BJ (cell line): ENCODE results near the gene CRB1. TPM values are rescaled to one million over a fixed set of nuclear protein-coding genes. Genes with fewer than 3 reads are reported as not detected.

Experiments
- CTCF ChIA-PET: fragments of 350-600 bp; formaldehyde crosslinking; extraction: SDS; loops from one replicate; lab custom pipeline; 2021; ENCODE audit warnings: antibody characterized with exemption, inconsistent platforms; lab: Yijun Ruan, JAX
- POLR2A ChIA-PET: fragments of 300-600 bp; sonication (Branson Sonifier 250); formaldehyde crosslinking; extraction: SDS; loops from one replicate; lab custom pipeline; 2021; ENCODE audit warnings: antibody characterized with exemption; lab: Charles Lee
- DNase-seq: peaks from one replicate; pipeline ENCODE4 v3.0.0-alpha.2; 2011; ENCODE audit warnings: low read depth
- H3K27me3 ChIP-seq: 2 replicates; pipeline ENCODE4 v1.6.0; 2011; ENCODE audit warnings: low read length; ENCODE audit not compliant: control insufficient read depth, insufficient read depth
- H3K36me3 ChIP-seq: 2 replicates; pipeline ENCODE4 v1.5.1; 2011; ENCODE audit warnings: low read length; ENCODE audit not compliant: control insufficient read depth, insufficient read depth
- H3K4me3 ChIP-seq: 2 replicates; pipeline ENCODE4 v1.5.1; 2011; ENCODE audit warnings: low read depth, mild to moderate bottlenecking, control low read depth, low read length
- polyA plus RNA-seq: library from polyadenylated mRNA; depleted of rRNA; stranded (reverse); fragments of >200 nt; gene quantifications from 2 replicates; pipeline ENCODE4 v1.2.3, GENCODE V29; 2011
- TF ChIP-seq, protein P1 (sequence below): IDR thresholded peaks from 2 replicates; pipeline ENCODE4 v1.5.1; 2011; ENCODE audit warnings: low read depth, mild to moderate bottlenecking, control low read depth, inconsistent platforms, low read length, moderate library complexity; ENCODE audit not compliant: insufficient read depth

CRB1 gene
- polyA plus RNA-seq, 1 experiment = 0.06 TPM

DNA sequence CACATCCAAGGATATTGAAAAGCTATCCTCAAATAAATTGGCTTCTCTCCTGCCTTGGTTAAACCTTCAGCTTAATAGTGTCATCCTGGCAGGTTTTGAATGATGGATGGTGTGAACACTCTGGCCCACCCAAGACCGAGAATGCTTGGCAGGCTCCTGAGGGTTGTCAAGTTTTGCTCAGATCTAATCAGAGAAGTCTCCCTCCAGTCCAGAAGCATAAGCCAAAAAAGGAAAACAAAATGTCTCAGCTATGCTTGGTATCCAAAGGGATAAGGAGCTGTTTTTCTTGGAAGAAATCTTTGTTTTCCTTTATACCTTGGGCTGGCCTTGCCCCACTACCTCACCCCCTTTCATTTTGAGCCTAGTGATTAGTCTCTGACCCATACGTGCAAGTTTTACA, 172.7 kb downstream of the CRB1 start:
- Histone ChIP-seq H3K4me3 (no peak overlapping the region), H3K36me3 (no peaks in the 10 kb centered on the region), H3K27me3 (no peaks in the 10 kb centered on the region)
- CTCF ChIA-PET = no interaction called here
- POLR2A ChIA-PET = interaction anchor here (0.6 kb wide), 1 partner anchor 210 kb away, joined by 3 read pairs; no protein-coding TSS in a partner anchor
- TF ChIP-seq, protein P1, sequence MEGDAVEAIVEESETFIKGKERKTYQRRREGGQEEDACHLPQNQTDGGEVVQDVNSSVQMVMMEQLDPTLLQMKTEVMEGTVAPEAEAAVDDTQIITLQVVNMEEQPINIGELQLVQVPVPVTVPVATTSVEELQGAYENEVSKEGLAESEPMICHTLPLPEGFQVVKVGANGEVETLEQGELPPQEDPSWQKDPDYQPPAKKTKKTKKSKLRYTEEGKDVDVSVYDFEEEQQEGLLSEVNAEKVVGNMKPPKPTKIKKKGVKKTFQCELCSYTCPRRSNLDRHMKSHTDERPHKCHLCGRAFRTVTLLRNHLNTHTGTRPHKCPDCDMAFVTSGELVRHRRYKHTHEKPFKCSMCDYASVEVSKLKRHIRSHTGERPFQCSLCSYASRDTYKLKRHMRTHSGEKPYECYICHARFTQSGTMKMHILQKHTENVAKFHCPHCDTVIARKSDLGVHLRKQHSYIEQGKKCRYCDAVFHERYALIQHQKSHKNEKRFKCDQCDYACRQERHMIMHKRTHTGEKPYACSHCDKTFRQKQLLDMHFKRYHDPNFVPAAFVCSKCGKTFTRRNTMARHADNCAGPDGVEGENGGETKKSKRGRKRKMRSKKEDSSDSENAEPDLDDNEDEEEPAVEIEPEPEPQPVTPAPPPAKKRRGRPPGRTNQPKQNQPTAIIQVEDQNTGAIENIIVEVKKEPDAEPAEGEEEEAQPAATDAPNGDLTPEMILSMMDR = no peak
- DNase-seq = no peak

DNA sequence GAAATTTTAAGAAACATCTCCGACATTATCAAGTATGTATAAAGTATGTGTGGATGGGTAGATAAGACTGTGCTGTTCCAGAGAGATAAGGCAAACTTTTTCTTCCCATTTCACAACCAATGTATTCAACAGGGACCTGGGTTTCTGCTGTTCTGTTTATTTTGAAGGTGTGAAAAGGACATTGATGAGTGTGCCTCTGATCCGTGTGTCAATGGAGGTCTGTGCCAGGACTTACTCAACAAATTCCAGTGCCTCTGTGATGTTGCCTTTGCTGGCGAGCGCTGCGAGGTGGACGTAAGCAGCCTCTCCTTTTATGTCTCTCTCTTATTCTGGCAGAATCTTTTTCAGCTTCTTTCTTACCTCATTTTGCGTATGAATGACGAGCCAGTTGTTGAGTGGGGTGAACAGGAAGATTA, 174.0 kb downstream of the CRB1 start:
- DNase-seq = no peak
- Histone ChIP-seq H3K4me3 (no peak overlapping the region), H3K36me3 (no peaks in the 10 kb centered on the region), H3K27me3 (no peaks in the 10 kb centered on the region)
- TF ChIP-seq, protein P1 = no peak
- ChIA-PET POLR2A (no interaction called here), CTCF (no interaction called here)

DNA sequence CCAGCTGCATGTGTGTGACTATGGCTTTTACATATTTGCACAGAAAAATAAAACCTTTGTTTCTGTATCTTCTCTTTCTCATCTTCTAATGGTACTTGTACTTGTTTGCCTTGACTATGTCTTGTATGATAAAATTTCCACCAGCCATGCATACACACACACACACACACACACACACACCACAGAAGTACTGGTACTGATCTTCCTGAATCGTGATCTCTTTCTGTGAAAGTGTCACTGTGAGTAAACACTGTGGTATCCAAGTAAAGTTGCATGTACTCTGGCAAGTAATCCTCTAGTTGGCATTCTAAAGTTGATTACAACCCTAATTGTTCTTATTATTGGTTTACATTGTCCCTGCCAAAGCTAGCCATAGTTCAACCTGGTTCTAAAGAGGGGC, 176.7 kb downstream of the CRB1 start:
- H3K27me3 ChIP-seq = no peaks in the 10 kb centered on the region
- CTCF ChIA-PET = no interaction called here
- DNase-seq = no peak
- H3K36me3 ChIP-seq = no peaks in the 10 kb centered on the region
- POLR2A ChIA-PET = no interaction called here
- no peak overlapping the region for H3K4me3 ChIP-seq
- TF ChIP-seq, protein P1 = no peak

- CTCF ChIA-PET = no interaction called here
These were observed 180.2 kb downstream of the CRB1 start for GRCh38 chr1:197448121-197448779.

GRCh38 chr1:197451381-197451780, 183.3 kb downstream of the CRB1 start:
- Histone ChIP-seq H3K4me3 (no peak overlapping the region), H3K36me3 (no peaks in the 10 kb centered on the region), H3K27me3 (no peaks in the 10 kb centered on the region)
- ChIA-PET POLR2A (no interaction called here), CTCF (no interaction called here)
- DNase-seq = no peak
- TF ChIP-seq, protein P1 = no peak

More at GRCh38 chr1:197448121-197448779, 180.2 kb downstream of the CRB1 start:
- POLR2A ChIA-PET = no interaction called here
- H3K36me3 ChIP-seq = no peaks in the 10 kb centered on the region
- no peak overlapping the region for H3K4me3 ChIP-seq
- DNase-seq = no peak
- no peaks in the 10 kb centered on the region for H3K27me3 ChIP-seq
- TF ChIP-seq, protein P1 = no peak
